Tibial artery (tissue), 4 donors: ENCODE measurements around the gene FREM3.
"Not testable (repeated sequence)": the region's sequence is repeated elsewhere in the genome, so short reads cannot be mapped to it uniquely, and the experiment has no call there.

Experiments
- DNase-seq, 2 donors: peaks; one replicate each; pipeline ENCODE4 v3.0.0-alpha.2; 2019
- H3K27ac ChIP-seq, 2 donors: fragments of 200-600 bp; sonication (generic) in 1 of 2; 1 replicate in 1 of 2; 2 replicates in 1 of 2; pipeline ENCODE4 v1.5.1; 2018 to 2019; ENCODE audit warnings: mild to moderate bottlenecking in 1 of 2
- H3K27me3 ChIP-seq, 2 donors: fragments of 200-600 bp; sonication (generic) in 1 of 2; one replicate each; pipeline versions ENCODE4 v1.5.1 to v1.6.0; 2016 to 2019
- H3K36me3 ChIP-seq, 3 donors: fragments of 200-600 bp; sonication (generic) in 2 of 3; one replicate each; pipeline ENCODE4 v1.5.1; 2016 to 2019; ENCODE audit warnings: mild to moderate bottlenecking in 2 of 3
- H3K4me1 ChIP-seq, 4 donors: fragments of 200-600 bp; sonication (generic) in 2 of 4; 1 replicate in 3 of 4; 2 replicates in 1 of 4; pipeline ENCODE4 v1.5.1; 2016 to 2019
- H3K4me3 ChIP-seq, 2 donors: fragments of 200-600 bp; sonication (generic) in 1 of 2; 1 replicate in 1 of 2; 2 replicates in 1 of 2; pipeline ENCODE4 v1.5.1; 2018 to 2019; ENCODE audit warnings: mild to moderate bottlenecking in 2 of 2
- H3K9me3 ChIP-seq, 3 donors: fragments of 200-600 bp; sonication (generic) in 1 of 3; one replicate each; pipeline ENCODE4 v1.5.1; 2016 to 2019
- intact Hi-C: fragments of 100-400 bp; cut with DNase I; formaldehyde crosslinking; loops from one replicate; pipeline ENCODE4 v1.15.0; 2023; ENCODE audit warnings: low total_unique reads
- TF ChIP-seq, protein P1 (sequence below), 2 experiments: fragments of 200-600 bp in 1 of 2; fragments of 450-650 bp in 1 of 2; IDR thresholded peaks; one replicate each; pipeline ENCODE4 v1.5.1; 2017 to 2019; ENCODE audit warnings: antibody characterized with exemption in 2 of 2, mild to moderate bottlenecking in 1 of 2, moderate library complexity in 1 of 2

FREM3 gene

DNA sequence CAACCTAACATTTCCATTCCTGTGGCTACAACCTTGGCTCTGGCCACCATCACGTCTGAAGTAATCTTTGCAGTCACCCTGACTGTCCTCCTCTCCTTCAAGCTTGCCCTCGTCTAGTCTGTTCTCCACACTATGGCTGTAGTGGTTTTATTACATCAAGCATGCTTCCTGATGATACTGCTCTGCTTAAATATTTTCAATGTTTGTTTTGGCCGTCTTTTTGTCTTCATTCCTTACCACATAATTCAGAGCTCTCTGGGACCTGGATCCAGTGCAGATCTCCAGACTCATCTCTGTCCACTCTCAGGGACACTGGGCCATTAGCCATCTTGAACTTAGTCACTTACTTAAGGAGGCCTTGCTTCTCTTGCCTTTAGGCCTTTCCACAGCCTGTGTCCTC lies 27.7 kb upstream of the FREM3 start:
- Histone ChIP-seq H3K9me3 (no peaks in the 10 kb centered on the region), H3K4me3 (no peak overlapping the region), H3K27ac (no peak overlapping the region), H3K27me3 (no peaks in the 10 kb centered on the region), H3K36me3 (no peaks in the 10 kb centered on the region), H3K4me1 (peaks cover 0 to 12% (median 0%) of the 10 kb centered on the region in 4 donors)
- intact Hi-C loops, result no loop called here
- no peak for DNase-seq
- TF ChIP-seq, protein P1, sequence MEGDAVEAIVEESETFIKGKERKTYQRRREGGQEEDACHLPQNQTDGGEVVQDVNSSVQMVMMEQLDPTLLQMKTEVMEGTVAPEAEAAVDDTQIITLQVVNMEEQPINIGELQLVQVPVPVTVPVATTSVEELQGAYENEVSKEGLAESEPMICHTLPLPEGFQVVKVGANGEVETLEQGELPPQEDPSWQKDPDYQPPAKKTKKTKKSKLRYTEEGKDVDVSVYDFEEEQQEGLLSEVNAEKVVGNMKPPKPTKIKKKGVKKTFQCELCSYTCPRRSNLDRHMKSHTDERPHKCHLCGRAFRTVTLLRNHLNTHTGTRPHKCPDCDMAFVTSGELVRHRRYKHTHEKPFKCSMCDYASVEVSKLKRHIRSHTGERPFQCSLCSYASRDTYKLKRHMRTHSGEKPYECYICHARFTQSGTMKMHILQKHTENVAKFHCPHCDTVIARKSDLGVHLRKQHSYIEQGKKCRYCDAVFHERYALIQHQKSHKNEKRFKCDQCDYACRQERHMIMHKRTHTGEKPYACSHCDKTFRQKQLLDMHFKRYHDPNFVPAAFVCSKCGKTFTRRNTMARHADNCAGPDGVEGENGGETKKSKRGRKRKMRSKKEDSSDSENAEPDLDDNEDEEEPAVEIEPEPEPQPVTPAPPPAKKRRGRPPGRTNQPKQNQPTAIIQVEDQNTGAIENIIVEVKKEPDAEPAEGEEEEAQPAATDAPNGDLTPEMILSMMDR (IDR thresholded peaks at IDR 0.05), result no peak

DNA sequence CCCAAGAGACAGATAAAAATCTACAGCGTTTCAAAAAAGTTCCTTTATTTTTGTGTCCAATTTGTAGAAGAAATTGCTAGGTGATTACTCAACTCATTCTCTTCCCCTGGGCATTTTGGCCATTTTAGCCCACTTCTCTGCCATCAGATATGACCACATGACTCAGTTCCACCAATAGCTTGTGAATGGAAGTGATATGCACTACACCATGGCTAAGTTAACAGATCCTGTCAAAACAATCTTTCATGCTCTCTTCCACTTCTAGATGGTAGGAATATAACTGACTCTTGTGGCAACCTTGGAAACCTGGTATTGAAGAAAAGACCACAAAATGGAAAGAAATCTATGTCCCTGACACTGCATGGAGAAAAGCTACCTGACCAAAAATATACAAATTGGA lies 26.2 kb upstream of the FREM3 start:
- H3K36me3 ChIP-seq, result no peaks in the 10 kb centered on the region
- no peaks in the 10 kb centered on the region for H3K27me3 ChIP-seq
- no peaks in the 10 kb centered on the region for H3K9me3 ChIP-seq
- H3K27ac ChIP-seq, result no peak overlapping the region
- peaks cover 0 to 12% (median 0%) of the 10 kb centered on the region in 4 donors for H3K4me1 ChIP-seq
- TF ChIP-seq, protein P1 (IDR thresholded peaks at IDR 0.05), result no peak
- H3K4me3 ChIP-seq, result no peak overlapping the region
- intact Hi-C loops, result no loop called here
- no peak for DNase-seq

DNA sequence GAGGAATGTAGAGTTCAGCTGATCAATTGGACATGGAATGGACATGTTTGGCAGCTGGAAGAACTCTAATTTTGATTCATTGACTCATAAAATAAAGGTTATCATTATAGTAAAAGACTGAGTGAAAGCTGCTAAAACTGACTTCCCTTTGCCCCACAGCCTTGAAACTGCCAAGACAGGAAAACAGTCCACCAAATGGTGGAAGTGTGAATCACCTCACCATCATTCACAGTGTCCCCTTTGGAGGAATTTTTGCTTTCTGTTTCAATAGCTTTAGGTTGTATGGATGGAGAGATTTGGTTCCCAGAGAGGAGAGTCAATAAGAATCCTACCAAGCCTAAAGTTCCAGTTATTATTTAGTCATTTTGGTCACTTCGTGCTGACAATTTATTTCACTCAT lies 20.8 kb upstream of the FREM3 start:
- Histone ChIP-seq H3K27me3 (no peaks in the 10 kb centered on the region), H3K4me3 (no peak overlapping the region), H3K36me3 (no peaks in the 10 kb centered on the region), H3K4me1 (no peaks in the 10 kb centered on the region), H3K27ac (no peak overlapping the region), H3K9me3 (no peaks in the 10 kb centered on the region)
- intact Hi-C loops, result no loop called here
- DNase-seq, result no peak
- TF ChIP-seq, protein P1 (IDR thresholded peaks at IDR 0.05), result no peak

DNA sequence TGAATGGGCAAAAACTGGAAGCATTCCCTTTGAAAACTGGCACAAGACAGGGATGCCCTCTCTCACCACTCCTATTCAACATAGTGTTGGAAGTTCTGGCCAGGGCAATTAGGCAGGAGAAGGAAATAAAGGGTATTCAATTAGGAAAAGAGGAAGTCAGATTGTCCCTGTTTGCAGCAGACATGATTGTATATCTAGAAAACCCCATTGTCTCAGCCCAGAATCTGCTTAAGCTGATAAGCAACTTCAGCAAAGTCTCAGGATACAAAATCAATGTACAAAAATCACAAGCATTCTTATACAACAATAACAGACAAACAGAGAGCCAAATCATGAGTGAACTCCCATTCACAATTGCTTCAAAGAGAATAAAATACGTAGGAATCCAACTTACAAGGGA lies 18.3 kb upstream of the FREM3 start:
- H3K4me3 ChIP-seq, H3K27ac ChIP-seq, intact Hi-C loops, H3K36me3 ChIP-seq, H3K4me1 ChIP-seq, DNase-seq, H3K9me3 ChIP-seq, H3K27me3 ChIP-seq: not testable (repeated sequence)

DNA sequence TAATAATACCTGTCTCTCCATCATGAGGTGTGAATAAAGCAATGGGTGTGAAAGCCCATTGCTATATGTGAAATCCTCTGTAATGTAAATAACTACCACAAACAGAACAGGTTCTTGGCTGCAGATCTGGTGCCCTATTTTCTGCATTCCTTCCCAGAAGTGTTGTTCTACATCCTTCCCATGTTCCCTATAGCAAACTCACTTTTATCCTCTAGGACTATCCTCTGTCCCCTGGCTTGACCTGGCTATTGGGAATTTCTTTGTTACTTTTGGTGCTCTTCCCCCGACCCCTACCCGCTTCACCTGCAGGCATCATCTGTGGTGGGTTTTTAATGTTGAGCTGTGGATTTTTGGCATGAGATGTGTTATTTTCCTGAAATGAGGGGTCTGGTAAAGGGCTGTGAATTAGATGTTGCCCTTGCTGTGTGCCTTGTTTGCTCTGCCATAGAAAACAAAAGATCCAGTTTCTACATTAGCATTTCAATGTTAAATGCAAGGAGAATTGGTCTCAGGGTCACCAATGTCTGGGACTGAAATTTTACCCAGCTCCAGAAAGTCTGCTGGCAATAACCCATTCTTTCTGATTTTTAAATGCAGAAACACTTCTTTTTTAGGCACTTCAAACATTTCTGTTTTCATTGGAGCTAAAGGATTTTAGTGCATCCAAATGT lies 13.6 kb upstream of the FREM3 start:
- Histone ChIP-seq H3K27me3 (no peaks in the 10 kb centered on the region), H3K9me3 (no peaks in the 10 kb centered on the region), H3K27ac (no peak overlapping the region), H3K4me1 (no peaks in the 10 kb centered on the region), H3K36me3 (no peaks in the 10 kb centered on the region), H3K4me3 (no peak overlapping the region)
- no peak for DNase-seq
- TF ChIP-seq, protein P1 (IDR thresholded peaks at IDR 0.05), result no peak
- intact Hi-C loops, result no loop called here

DNA sequence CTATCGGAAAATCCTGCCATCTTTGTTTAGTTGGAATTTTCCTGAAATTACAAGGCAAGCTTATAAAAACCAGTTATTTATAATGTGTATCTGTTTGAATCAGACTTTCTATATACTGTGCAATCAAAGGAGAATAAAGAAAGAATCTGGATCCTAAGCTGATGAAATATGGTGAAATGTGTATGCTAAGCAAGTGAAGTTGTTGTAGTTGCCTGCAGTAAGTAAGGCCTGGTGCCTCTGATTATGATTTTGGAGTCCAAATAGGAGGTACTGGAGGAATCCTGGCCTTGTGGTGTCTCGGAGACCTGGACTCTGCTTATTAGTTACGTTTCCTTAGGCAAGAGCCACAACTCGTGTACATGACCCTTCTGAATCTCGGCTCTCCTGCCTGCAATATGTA lies 13.1 kb upstream of the FREM3 start:
- Histone ChIP-seq H3K9me3 (no peaks in the 10 kb centered on the region), H3K4me3 (no peak overlapping the region), H3K27me3 (no peaks in the 10 kb centered on the region), H3K36me3 (no peaks in the 10 kb centered on the region), H3K27ac (no peak overlapping the region), H3K4me1 (no peaks in the 10 kb centered on the region)
- intact Hi-C loops, result no loop called here
- DNase-seq, result no peak
- TF ChIP-seq, protein P1 (IDR thresholded peaks at IDR 0.05), result no peak
